ENCODE measurements around the gene FUCA1. TPM values are rescaled to one million over a fixed set of nuclear protein-coding genes. Genes with fewer than 3 reads are reported as not detected.

FUCA1 gene
- total and polyA plus RNA-seq, 2 of the 8 experiments (the other 6 are each of a cell fraction or from before 2014, with no cell fraction given) = 5.9 to 6.4 TPM

DNA sequence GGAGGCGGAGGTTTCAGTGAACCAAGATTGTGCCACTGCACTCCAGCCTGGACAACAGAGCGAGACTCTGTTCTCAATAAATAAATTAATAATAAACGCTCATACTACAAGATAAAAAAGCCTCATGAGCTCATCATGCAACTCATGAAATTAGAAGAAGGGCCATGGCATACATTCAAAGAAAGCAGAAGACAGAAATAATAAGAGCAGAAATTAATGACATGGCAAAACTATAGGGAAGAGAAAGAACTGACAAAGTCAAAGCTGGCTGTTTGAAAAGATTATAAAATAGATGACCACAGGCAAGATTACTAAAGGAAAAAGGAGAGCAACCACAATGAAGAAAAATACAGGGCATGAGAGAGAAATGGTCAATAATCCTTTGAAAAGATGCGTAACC, 14.7 kb upstream of the FUCA1 start (continued):
- TF ChIP-seq, protein P1, sequence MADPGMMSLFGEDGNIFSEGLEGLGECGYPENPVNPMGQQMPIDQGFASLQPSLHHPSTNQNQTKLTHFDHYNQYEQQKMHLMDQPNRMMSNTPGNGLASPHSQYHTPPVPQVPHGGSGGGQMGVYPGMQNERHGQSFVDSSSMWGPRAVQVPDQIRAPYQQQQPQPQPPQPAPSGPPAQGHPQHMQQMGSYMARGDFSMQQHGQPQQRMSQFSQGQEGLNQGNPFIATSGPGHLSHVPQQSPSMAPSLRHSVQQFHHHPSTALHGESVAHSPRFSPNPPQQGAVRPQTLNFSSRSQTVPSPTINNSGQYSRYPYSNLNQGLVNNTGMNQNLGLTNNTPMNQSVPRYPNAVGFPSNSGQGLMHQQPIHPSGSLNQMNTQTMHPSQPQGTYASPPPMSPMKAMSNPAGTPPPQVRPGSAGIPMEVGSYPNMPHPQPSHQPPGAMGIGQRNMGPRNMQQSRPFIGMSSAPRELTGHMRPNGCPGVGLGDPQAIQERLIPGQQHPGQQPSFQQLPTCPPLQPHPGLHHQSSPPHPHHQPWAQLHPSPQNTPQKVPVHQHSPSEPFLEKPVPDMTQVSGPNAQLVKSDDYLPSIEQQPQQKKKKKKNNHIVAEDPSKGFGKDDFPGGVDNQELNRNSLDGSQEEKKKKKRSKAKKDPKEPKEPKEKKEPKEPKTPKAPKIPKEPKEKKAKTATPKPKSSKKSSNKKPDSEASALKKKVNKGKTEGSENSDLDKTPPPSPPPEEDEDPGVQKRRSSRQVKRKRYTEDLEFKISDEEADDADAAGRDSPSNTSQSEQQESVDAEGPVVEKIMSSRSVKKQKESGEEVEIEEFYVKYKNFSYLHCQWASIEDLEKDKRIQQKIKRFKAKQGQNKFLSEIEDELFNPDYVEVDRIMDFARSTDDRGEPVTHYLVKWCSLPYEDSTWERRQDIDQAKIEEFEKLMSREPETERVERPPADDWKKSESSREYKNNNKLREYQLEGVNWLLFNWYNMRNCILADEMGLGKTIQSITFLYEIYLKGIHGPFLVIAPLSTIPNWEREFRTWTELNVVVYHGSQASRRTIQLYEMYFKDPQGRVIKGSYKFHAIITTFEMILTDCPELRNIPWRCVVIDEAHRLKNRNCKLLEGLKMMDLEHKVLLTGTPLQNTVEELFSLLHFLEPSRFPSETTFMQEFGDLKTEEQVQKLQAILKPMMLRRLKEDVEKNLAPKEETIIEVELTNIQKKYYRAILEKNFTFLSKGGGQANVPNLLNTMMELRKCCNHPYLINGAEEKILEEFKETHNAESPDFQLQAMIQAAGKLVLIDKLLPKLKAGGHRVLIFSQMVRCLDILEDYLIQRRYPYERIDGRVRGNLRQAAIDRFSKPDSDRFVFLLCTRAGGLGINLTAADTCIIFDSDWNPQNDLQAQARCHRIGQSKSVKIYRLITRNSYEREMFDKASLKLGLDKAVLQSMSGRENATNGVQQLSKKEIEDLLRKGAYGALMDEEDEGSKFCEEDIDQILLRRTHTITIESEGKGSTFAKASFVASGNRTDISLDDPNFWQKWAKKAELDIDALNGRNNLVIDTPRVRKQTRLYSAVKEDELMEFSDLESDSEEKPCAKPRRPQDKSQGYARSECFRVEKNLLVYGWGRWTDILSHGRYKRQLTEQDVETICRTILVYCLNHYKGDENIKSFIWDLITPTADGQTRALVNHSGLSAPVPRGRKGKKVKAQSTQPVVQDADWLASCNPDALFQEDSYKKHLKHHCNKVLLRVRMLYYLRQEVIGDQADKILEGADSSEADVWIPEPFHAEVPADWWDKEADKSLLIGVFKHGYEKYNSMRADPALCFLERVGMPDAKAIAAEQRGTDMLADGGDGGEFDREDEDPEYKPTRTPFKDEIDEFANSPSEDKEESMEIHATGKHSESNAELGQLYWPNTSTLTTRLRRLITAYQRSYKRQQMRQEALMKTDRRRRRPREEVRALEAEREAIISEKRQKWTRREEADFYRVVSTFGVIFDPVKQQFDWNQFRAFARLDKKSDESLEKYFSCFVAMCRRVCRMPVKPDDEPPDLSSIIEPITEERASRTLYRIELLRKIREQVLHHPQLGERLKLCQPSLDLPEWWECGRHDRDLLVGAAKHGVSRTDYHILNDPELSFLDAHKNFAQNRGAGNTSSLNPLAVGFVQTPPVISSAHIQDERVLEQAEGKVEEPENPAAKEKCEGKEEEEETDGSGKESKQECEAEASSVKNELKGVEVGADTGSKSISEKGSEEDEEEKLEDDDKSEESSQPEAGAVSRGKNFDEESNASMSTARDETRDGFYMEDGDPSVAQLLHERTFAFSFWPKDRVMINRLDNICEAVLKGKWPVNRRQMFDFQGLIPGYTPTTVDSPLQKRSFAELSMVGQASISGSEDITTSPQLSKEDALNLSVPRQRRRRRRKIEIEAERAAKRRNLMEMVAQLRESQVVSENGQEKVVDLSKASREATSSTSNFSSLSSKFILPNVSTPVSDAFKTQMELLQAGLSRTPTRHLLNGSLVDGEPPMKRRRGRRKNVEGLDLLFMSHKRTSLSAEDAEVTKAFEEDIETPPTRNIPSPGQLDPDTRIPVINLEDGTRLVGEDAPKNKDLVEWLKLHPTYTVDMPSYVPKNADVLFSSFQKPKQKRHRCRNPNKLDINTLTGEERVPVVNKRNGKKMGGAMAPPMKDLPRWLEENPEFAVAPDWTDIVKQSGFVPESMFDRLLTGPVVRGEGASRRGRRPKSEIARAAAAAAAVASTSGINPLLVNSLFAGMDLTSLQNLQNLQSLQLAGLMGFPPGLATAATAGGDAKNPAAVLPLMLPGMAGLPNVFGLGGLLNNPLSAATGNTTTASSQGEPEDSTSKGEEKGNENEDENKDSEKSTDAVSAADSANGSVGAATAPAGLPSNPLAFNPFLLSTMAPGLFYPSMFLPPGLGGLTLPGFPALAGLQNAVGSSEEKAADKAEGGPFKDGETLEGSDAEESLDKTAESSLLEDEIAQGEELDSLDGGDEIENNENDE (IDR thresholded peaks at IDR 0.05; ENCODE audit: insufficient replicate concordance, low read length) = no peak
- TF ChIP-seq TAF1 (IDR thresholded peaks at IDR 0.05; ENCODE audit: low read depth, low read length) = no peak

Measured in H1 (cell line).